ENCODE measurements around the gene SLC13A3. TPM values are rescaled to one million over a fixed set of nuclear protein-coding genes. Genes with fewer than 3 reads are reported as not detected.

The SLC13A3 gene, protein sequence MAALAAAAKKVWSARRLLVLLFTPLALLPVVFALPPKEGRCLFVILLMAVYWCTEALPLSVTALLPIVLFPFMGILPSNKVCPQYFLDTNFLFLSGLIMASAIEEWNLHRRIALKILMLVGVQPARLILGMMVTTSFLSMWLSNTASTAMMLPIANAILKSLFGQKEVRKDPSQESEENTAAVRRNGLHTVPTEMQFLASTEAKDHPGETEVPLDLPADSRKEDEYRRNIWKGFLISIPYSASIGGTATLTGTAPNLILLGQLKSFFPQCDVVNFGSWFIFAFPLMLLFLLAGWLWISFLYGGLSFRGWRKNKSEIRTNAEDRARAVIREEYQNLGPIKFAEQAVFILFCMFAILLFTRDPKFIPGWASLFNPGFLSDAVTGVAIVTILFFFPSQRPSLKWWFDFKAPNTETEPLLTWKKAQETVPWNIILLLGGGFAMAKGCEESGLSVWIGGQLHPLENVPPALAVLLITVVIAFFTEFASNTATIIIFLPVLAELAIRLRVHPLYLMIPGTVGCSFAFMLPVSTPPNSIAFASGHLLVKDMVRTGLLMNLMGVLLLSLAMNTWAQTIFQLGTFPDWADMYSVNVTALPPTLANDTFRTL
- polyA plus RNA-seq (2013, experiment 1 of 2): 7.2 TPM
- 7.5 TPM for polyA plus RNA-seq (2013, experiment 2 of 2)

DNA sequence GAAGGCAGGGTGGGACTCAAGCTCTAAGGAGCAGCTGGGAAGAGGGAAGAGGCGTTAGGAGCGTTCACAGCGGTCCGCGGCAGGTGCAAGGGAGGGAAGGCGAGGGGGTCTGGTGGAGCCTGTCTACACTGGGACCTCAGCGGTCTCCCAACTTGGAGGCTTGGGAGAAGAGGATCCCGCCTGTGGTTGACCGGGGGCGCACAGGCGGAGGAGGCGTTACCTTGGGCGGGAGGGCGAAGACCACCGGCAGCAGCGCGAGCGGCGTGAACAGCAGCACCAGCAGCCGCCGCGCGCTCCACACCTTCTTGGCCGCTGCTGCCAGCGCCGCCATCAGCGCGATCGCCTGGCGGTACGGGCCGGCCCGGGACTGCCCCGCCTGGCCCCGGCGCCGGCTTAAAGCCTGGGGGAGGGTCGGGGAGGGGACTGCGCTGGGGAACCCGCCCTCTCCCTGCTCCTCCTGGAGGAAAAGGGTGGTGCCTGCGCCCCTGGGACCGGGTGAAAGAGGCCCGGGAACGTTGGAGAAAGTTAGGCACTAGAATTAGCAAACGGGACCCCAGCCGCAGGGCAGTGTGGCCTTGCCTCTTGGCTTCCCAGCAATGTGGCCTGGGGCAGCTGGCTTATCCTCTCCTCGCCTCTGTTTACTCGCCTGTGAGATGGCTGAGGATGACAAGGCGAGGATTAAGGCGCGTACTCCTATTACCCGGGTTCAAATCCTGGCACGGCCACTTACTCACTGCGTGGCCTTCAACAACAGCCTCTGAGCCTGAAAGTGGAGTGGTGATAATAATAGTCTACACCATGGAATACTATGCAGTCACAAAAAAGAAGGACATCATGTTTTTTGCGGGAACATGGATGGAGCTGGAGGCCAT lies at the start of gene SLC13A3:
SLC13A3 (minus strand) TSS at position 369 of the 872 bp plus-strand sequence; CDS start at position 331, 38 bp downstream.
- peak within 1 kb of the TSS; percentile 77 for H3K18ac ChIP-seq (ENCODE audit: low read length)
- no peak within 1 kb of the TSS for H2AK5ac ChIP-seq (ENCODE audit: low read depth, low read length)
- H3K36me3 ChIP-seq (replicated peaks in 1 of 2; ENCODE audit: control insufficient read depth in 2 of 2, insufficient read depth in 2 of 2, low read length in 2 of 2): no peaks in the 10 kb centered on the region
- peak within 1 kb of the TSS; percentile 87 for H3K23ac ChIP-seq (ENCODE audit: low read depth, low read length, poor library complexity)
- peak within 1 kb of the TSS in 1 of 2 donors; percentile 53 for H3K4me3 ChIP-seq (ENCODE audit: low read length in 2 of 2)
- no peaks in the 10 kb centered on the region for H3K9me3 ChIP-seq (replicated peaks in 1 of 2; ENCODE audit: control insufficient read depth in 2 of 2, insufficient read depth in 1 of 2, low read depth in 1 of 2, low read length in 2 of 2)
- H3K4me1 ChIP-seq (ENCODE audit: control insufficient read depth in 2 of 2, insufficient read depth in 1 of 2, low read depth in 1 of 2, low read length in 2 of 2): peaks cover 3 to 5% of the 10 kb centered on the region in 2 donors
- H2BK5ac ChIP-seq (ENCODE audit: low read length): peak within 1 kb of the TSS; percentile 71
- peak within 1 kb of the TSS; percentile 55 for H2BK120ac ChIP-seq (ENCODE audit: low read depth, low read length)
- H3K14ac ChIP-seq (ENCODE audit: low read length): peak within 1 kb of the TSS; percentile 47
- peaks cover 0 to 6% (median 0%) of the 10 kb centered on the region in 3 experiments for H3K27me3 ChIP-seq (ENCODE audit: control insufficient read depth in 3 of 3, insufficient read depth in 3 of 3, low read depth in 1 of 3, low read length in 3 of 3)
- H3K4me2 ChIP-seq (ENCODE audit: insufficient read depth, low read length, poor library complexity, severe bottlenecking): peak within 1 kb of the TSS; percentile 74
- no peak within 1 kb of the TSS for H3K4ac ChIP-seq (ENCODE audit: low read length)
- H3K9ac ChIP-seq (ENCODE audit: low read depth, low read length, poor library complexity): peak within 1 kb of the TSS; percentile 64
- no peaks in the 10 kb centered on the region for H3K79me1 ChIP-seq (ENCODE audit: low read depth, low read length)
- no peak within 1 kb of the TSS for H4K91ac ChIP-seq (ENCODE audit: low read depth, low read length, poor library complexity)
- no peak within 1 kb of the TSS for H2BK15ac ChIP-seq (ENCODE audit: low read length)
- H2AFZ ChIP-seq (ENCODE audit: low read length): no peak within 1 kb of the TSS
- no CpG with 5 or more reads among the region's 55 CpGs for WGBS, 2 donors (ENCODE audit: extremely low coverage in 2 of 2, insufficient read length in 2 of 2, insufficient replicate concordance in 1 of 2)
- no peak within 1 kb of the TSS for H3K27ac ChIP-seq (replicated peaks; ENCODE audit: low read length)
- H4K8ac ChIP-seq (ENCODE audit: low read depth, low read length): no peak within 1 kb of the TSS
- no peak within 1 kb of the TSS for H2BK12ac ChIP-seq (ENCODE audit: low read length)
- peak; percentile 21 for DNase-seq (ENCODE audit: low spot score)

DNA sequence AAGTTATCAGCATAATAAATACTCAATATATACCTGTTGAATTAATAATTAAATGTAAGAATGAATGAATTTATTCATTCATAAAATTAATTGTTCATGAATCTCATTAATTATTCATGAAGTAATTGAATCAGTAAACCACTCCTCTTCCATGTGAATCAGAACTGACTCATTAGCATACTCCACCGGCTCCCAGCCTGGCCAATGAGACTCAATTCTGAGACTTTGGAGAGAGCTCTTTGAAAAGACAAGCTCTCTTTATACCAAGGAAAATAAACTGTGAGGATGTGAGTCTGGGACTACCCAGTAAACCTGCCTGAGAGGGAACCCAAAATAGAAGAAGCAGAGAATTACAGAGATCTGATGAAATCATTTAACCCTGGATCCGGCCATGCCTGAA lies 49.8 kb upstream of the SLC13A3 start:
- Histone ChIP-seq H3K18ac (ENCODE audit: low read length) (no peak overlapping the region), H3K27ac (replicated peaks; ENCODE audit: low read length) (no peak overlapping the region), H3K36me3 (replicated peaks in 1 of 2; ENCODE audit: control insufficient read depth in 2 of 2, insufficient read depth in 2 of 2, low read length in 2 of 2) (no peaks in the 10 kb centered on the region), H3K79me1 (ENCODE audit: low read depth, low read length) (no peaks in the 10 kb centered on the region), H2AFZ (ENCODE audit: low read length) (no peak overlapping the region), H3K14ac (ENCODE audit: low read length) (no peak overlapping the region), H3K4me1 (ENCODE audit: control insufficient read depth in 2 of 2, insufficient read depth in 1 of 2, low read depth in 1 of 2, low read length in 2 of 2) (peaks cover 6 to 20% of the 10 kb centered on the region in 2 donors), H4K8ac (ENCODE audit: low read depth, low read length) (no peak overlapping the region), H3K4me3 (ENCODE audit: low read length in 2 of 2) (no peak overlapping the region), H3K4me2 (ENCODE audit: insufficient read depth, low read length, poor library complexity, severe bottlenecking) (no peak overlapping the region), H2BK120ac (ENCODE audit: low read depth, low read length) (no peak overlapping the region), H2BK12ac (ENCODE audit: low read length) (no peak overlapping the region), H3K23ac (ENCODE audit: low read depth, low read length, poor library complexity) (no peak overlapping the region), H4K91ac (ENCODE audit: low read depth, low read length, poor library complexity) (no peak overlapping the region), H3K9ac (ENCODE audit: low read depth, low read length, poor library complexity) (no peak overlapping the region), H3K4ac (ENCODE audit: low read length) (no peak overlapping the region), H2BK5ac (ENCODE audit: low read length) (no peak overlapping the region), H2BK15ac (ENCODE audit: low read length) (no peak overlapping the region), H3K27me3 (ENCODE audit: control insufficient read depth in 3 of 3, insufficient read depth in 3 of 3, low read depth in 1 of 3, low read length in 3 of 3) (no peaks in the 10 kb centered on the region), H3K9me3 (replicated peaks in 1 of 2; ENCODE audit: control insufficient read depth in 2 of 2, insufficient read depth in 1 of 2, low read depth in 1 of 2, low read length in 2 of 2) (peaks cover 1 to 5% of the 10 kb centered on the region in 2 donors), H2AK5ac (ENCODE audit: low read depth, low read length) (no peak overlapping the region)
- no CpG with 5 or more reads among the region's 2 CpGs for WGBS, 2 donors (ENCODE audit: extremely low coverage in 2 of 2, insufficient read length in 2 of 2, insufficient replicate concordance in 1 of 2)
- DNase-seq (ENCODE audit: low spot score): no peak

DNA sequence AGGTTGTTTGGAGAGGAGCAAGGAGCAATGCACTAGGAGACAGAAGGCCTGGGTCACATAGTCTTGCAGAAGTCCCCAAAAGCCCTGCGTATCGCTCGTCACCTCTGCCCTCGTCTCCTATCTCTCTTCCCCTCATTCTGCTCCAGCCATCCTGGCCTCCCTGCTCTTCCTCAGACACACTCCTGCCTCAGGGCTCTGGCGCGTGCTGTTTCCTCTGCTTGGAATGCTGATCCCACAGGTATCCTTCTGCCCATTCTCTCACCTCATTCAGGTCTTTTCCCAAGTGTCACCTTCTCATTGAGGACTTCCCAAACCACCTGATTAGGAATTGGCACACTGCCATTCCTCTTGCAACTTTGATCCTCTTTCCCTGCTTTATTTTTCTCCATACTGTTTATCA lies 49.2 kb upstream of the SLC13A3 start:
- peaks cover 8 to 23% of the 10 kb centered on the region in 2 donors for H3K4me1 ChIP-seq (ENCODE audit: control insufficient read depth in 2 of 2, insufficient read depth in 1 of 2, low read depth in 1 of 2, low read length in 2 of 2)
- no peak overlapping the region for H3K9ac ChIP-seq (ENCODE audit: low read depth, low read length, poor library complexity)
- H3K23ac ChIP-seq (ENCODE audit: low read depth, low read length, poor library complexity): no peak overlapping the region
- no peaks in the 10 kb centered on the region for H3K79me1 ChIP-seq (ENCODE audit: low read depth, low read length)
- no peaks in the 10 kb centered on the region for H3K36me3 ChIP-seq (replicated peaks in 1 of 2; ENCODE audit: control insufficient read depth in 2 of 2, insufficient read depth in 2 of 2, low read length in 2 of 2)
- no peak overlapping the region for H2BK15ac ChIP-seq (ENCODE audit: low read length)
- H3K4me2 ChIP-seq (ENCODE audit: insufficient read depth, low read length, poor library complexity, severe bottlenecking): no peak overlapping the region
- peak overlapping the region; percentile 7 for H4K8ac ChIP-seq (ENCODE audit: low read depth, low read length)
- no peak overlapping the region for H3K14ac ChIP-seq (ENCODE audit: low read length)
- WGBS, 2 donors (ENCODE audit: extremely low coverage in 2 of 2, insufficient read length in 2 of 2, insufficient replicate concordance in 1 of 2): no CpG with 5 or more reads among the region's 6 CpGs
- no peak overlapping the region for H3K4ac ChIP-seq (ENCODE audit: low read length)
- H3K27me3 ChIP-seq (ENCODE audit: control insufficient read depth in 3 of 3, insufficient read depth in 3 of 3, low read depth in 1 of 3, low read length in 3 of 3): no peaks in the 10 kb centered on the region
- no peak overlapping the region for H2BK120ac ChIP-seq (ENCODE audit: low read depth, low read length)
- no peak overlapping the region for H2BK12ac ChIP-seq (ENCODE audit: low read length)
- no peak overlapping the region for H3K18ac ChIP-seq (ENCODE audit: low read length)
- H3K4me3 ChIP-seq (ENCODE audit: low read length in 2 of 2): no peak overlapping the region
- no peak overlapping the region for H2AFZ ChIP-seq (ENCODE audit: low read length)
- H2AK5ac ChIP-seq (ENCODE audit: low read depth, low read length): no peak overlapping the region
- H2BK5ac ChIP-seq (ENCODE audit: low read length): no peak overlapping the region
- H3K9me3 ChIP-seq (replicated peaks in 1 of 2; ENCODE audit: control insufficient read depth in 2 of 2, insufficient read depth in 1 of 2, low read depth in 1 of 2, low read length in 2 of 2): peaks cover 1 to 5% of the 10 kb centered on the region in 2 donors
- no peak overlapping the region for H3K27ac ChIP-seq (replicated peaks; ENCODE audit: low read length)
- H4K91ac ChIP-seq (ENCODE audit: low read depth, low read length, poor library complexity): no peak overlapping the region
- DNase-seq (ENCODE audit: low spot score): no peak

All from neuronal stem cell (in vitro differentiated cells).